Erythroblast (primary cell): Measurements from ENCODE around the gene MAP7D1.
"Not testable (repeated sequence)": the region's sequence is repeated elsewhere in the genome, so short reads cannot be mapped to it uniquely, and the experiment has no call there.

ENCODE experiments used
- DNase-seq, 2 experiments: peaks; one replicate each; lab custom pipeline; 2025; lab: John Stamatoyannopoulos, UW
- GATA1 ChIP-seq: IDR thresholded peaks from 2 replicates; pipeline ENCODE4 v1.6.1; 2011; ENCODE audit warnings: low read depth, mild to moderate bottlenecking, control low read depth, low read length, moderate library complexity
- POLR2A ChIP-seq: IDR thresholded peaks from 2 replicates; pipeline ENCODE4 v1.6.1; 2011; ENCODE audit warnings: mild to moderate bottlenecking, low read length

Gene MAP7D1

DNA sequence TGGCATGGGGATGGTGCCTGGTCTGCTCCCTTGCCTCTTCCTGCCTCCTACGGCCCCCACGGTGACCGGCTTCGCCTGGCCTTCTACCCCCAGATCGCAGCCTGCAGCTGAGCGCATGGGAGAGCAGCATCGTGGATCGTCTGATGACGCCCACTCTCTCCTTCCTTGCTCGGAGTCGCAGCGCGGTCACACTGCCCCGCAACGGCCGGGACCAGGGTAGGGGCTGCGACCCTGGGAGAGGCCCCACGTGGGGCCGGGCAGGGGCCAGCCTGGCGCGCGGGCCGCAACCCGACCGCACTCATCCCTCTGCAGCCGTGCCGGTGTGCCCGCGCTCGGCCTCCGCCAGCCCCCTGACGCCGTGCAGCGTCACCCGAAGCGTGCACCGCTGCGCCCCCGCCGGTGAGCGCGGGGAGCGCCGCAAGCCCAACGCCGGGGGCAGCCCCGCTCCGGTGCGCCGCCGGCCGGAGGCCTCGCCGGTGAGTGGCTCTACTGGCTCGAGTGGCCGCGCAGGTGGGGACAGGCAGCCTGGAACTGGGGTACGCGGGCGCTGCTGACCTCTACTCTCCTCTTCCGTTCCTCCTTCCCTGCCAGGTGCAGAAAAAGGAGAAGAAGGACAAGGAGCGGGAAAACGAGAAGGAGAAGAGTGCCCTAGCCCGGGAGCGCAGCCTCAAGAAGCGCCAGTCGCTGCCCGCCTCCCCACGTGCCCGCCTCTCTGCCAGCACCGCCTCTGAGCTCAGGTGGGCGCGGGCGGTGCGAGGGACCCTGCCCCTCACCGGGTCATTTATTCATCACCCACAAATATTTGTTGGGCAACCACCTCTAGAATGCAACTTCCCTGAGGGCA is 20.4 kb downstream of the MAP7D1 start:
- TF ChIP-seq POLR2A (no peak), GATA1 (no peak)

GRCh38 chr1:36177589-36178431 is 21.9 kb downstream of the MAP7D1 start:
- DNase-seq, result no peak
- TF ChIP-seq POLR2A, result no peak
- TF ChIP-seq GATA1, result no peak

More for the DNA sequence above, 20.4 kb downstream of the MAP7D1 start:
- no peak for DNase-seq

- no peak for DNase-seq
- no peak for TF ChIP-seq POLR2A
- TF ChIP-seq GATA1, result no peak
Observed at GRCh38 chr1:36178471-36179219, 22.7 kb downstream of the MAP7D1 start.

- no peak for DNase-seq
- TF ChIP-seq POLR2A, result no peak
- no peak for TF ChIP-seq GATA1
Observed at GRCh38 chr1:36179220-36179600, 23.2 kb downstream of the MAP7D1 start.

GRCh38 chr1:36182734-36183133 is 26.8 kb downstream of the MAP7D1 start:
- TF ChIP-seq GATA1 (no peak), POLR2A (no peak)
- DNase-seq, result no peak

DNA sequence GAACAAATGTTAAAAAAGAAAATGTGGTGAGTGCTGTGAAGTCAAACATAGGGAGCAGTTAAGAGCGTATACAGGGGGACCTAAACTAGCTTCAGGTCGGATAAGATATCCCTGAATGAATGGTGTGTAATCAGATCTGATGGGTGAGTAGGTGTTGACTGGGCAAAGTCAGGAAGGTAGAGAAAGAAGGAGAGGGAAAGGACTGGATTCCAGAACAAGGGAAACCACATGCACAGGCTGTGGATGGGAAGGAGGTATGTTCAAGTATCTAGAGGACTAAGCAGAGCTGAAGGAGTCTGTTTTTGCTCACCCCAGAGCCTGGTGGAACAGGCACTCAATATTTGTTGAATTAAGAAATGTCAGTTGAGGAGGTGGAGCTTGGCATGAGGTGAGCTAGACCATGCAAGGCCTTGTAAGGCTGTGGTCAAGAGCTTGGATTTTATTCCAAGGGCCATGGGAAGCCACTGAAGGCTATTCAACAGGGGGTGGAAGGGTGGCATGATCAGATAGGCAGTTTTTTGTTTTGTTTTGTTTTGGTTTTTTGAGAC is 27.4 kb downstream of the MAP7D1 start:
- no peak for DNase-seq
- no peak for TF ChIP-seq GATA1
- no peak for TF ChIP-seq POLR2A

- peak; percentile 85 to 90 for DNase-seq
- TF ChIP-seq GATA1, result no peak
- TF ChIP-seq POLR2A, result no peak
Observed at GRCh38 chr1:36187800-36188593, 32.0 kb downstream of the MAP7D1 start.

- DNase-seq, result not testable (repeated sequence)
Observed at GRCh38 chr1:36196805-36197204, 40.8 kb downstream of the MAP7D1 start.

DNA sequence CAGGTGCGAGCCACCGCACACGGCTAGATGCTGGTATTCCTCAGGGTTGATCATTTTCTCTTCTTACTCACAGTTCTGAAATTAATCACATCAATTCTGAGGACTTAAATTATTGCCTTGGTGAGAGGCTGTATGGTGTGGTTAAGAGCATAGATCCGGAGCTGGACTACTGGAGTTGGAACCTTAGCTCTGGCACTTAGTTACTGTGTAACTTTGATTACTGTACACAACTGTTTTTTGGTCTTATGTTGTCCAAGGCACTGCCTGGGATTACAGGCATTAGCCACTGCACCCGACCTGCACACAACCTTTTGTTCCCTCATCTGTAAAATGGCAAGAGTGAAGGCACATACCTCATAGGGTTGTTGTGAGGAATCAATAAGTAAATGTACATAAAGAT is 42.7 kb downstream of the MAP7D1 start:
- DNase-seq, result no peak
- no peak for TF ChIP-seq POLR2A

- no peak for DNase-seq
- TF ChIP-seq POLR2A (no peak), GATA1 (no peak)
Observed at GRCh38 chr1:36199934-36200741, 44.2 kb downstream of the MAP7D1 start.

DNA sequence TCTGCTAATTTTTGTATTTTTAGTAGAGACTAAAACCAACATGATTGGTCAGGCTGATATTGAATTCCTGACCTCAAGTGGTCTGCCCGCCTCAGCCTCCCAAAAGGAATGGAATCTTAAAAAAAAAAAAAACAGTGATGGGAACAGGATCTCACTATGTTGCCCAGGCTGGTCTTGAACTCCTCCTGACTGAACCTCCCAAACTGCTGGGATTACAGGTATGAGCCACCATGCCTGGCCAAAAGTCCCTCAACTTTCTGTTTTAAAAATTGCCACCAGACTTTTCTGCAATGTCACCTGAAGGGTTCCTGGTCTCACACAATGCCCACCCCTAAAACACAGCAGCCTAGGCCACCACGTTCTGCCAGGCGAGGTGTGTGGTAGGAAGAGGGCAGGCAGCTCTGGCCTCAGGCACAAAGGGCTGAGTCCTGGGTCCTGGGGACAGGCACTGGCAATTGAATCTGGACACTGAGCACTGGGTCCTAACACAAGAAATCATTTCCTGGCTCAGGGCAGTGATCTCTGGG is 47.1 kb downstream of the MAP7D1 start:
- no peak for DNase-seq
- TF ChIP-seq GATA1, result no peak
- TF ChIP-seq POLR2A, result no peak
